Fibroblast of skin of left quadriceps (primary cell): ENCODE data around the gene LMAN2.
"Not testable (repeated sequence)": the region's sequence is repeated elsewhere in the genome, so short reads cannot be mapped to it uniquely, and the experiment has no call there.

Experiments used
- DNase-seq, 2 experiments: peaks; one replicate each; pipeline ENCODE4 v3.0.0-alpha.2; 2013; ENCODE audit warnings: low read depth in 2 of 2

The LMAN2 gene

DNA sequence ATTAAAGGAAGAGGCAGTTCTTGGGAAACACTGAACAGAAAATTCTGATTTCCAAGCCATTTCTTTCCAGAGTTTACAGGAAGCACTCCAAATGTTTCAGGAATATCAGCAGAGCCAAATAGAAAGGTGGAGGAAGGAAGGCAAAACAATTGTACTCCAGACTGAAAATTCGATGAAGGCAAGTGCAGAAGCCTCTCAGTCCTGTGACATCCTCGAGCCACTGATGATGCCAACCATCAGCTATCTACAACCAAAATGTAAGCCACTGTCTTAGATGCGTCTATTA, 2.2 kb downstream of the LMAN2 start:
- DNase-seq: no peak

DNA sequence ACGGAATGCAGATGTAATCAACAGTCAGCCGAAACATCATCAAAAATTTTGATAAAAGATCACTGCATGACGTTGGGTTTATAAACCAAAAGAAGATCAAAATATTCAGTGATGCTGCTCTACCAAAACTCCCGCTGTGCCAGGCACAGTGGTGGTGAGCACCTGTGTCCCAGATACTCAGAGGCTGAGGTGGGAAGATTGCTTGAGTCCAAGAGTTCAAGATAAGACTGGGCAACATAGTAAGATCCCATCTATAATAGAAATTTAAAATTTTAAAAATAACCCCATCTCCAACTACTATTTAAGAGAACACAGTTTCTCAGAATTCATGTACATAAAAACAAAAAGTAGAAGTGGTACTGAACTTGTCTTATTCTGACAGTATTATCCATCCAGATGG, 3.8 kb downstream of the LMAN2 start:
- DNase-seq: no peak

- DNase-seq: no peak
Measured at GRCh38 chr5:177346820-177347219, 4.6 kb downstream of the LMAN2 start.

DNA sequence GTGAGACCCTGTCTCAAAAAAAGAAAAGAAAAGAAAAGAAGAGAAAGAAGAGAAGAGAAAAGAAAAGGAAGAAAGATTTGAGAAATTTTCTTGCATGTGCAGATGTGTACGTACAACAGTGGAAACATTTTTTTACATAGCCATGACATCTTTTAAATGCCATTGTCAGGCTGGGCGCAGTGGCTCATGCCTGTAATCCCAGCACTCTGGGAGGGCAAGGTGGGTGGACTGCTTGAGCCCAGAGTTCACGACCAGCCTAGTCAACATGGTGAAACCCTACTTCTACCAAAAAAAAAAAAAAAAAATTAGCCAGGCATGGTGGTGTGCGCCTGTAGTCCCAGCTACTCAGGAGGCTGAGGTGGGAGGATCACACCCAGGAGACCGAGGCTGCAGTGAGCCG, 6.6 kb downstream of the LMAN2 start:
- DNase-seq: no peak

- no peak for DNase-seq
Measured at GRCh38 chr5:177343777-177344176, 7.7 kb downstream of the LMAN2 start.

DNA sequence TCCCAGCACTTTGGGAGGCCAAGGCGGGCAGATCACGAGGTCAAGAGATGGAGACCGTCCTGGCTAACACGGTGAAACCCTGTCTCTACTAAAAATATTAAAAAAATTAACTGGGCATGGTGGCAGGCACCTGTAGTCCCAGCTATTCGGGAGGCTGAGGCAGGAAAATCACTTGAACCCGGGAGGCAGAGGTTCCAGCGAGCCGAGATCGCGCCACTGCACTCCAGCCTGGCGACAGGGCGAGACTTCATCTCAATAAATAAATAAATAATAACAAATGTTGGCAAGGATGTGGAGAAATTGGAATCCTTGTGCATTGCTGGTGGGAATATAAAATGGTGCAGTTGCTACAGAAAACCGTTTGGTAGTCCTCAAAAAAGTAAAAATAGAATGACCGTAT, 8.5 kb downstream of the LMAN2 start:
- DNase-seq: not testable (repeated sequence)

DNA sequence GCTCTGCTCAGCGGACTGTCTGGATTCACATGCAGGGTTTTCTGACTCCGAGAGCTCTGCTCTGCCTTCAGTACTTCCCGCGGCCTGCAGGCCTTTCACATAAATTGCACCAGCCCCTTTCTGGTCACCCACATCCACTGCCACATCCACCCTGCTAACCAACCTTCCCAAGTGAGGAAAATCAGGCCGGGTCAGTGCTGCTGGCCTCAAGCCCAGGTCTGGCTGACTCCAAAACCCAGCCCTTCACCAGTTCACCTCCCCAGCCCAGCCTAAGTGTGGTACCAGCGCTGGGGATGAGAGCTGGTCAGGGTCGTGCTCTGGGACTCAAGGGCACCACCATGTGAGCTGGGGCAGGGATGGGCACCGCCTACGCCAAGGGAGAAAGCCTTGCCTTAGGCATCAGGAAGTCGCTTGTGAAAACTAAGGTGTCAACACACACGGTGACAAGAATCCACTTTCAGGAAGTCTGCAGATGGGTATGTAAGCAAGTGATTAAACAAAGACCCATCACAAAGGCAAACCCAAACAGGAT, 12.3 kb downstream of the LMAN2 start:
- DNase-seq: no peak

- no peak for DNase-seq
Measured at GRCh38 chr5:177338251-177339106, 13.0 kb downstream of the LMAN2 start.

DNA sequence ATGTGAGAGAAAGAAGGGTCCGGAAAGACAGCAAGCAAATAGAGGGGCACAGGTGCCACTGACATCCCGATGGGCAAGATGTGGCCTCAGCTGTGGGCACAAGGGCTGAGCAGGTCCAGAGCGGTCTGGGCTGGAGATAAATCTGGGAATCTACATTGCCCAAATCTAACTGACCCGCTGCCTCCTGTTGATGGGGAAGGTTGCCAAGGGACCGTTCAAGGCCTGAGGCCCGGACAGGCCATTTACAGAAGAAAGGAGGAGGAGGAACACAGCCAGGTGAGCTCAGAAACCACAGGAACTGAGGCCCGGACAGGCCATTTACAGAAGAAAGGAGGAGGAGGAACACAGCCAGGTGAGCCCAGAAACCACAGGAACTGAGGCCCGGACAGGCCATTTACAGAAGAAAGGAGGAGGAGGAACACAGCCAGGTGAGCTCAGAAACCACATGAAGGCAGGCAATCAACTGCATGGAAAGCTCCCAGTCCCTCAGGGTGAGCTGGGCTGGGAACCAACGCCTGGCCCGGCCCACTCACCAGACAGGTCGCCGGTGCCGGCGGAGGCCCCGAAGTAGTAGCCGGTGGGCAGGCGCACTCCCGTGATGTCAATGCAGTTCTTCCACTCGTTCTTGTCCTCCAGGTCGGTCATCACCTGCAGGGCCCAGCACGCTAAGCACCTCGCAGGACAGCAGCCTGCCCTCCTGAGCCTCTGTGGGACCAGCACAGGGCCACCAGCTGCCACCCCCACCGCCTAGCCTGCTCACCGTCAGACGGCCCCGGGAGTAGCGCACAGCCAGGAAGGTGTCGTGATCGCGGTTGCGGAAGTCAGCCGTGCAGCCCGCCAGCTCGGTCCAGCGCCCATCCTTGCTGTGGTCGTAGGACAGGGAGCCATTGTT, 14.6 kb downstream of the LMAN2 start:
- DNase-seq: no peak

DNA sequence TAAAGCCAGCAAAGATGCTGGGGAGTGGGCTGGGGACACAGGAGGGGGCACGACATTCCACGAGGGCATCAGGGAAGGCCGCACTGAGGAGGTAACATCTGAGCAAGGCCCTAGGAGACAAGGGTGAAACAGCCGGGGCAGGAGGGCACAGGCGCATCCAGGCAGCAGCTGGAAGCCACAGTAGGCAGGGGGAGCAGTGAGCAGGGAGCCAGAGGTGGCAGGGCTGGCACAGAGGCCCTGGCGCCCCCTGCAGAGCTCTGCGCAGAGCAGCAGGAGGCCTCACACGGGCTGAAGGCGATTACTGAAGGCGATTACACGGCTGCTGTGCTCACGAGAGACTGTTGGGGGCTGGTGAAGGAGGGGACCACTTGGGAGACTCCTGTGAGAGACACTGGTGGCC, 15.4 kb downstream of the LMAN2 start:
- no peak for DNase-seq

DNA sequence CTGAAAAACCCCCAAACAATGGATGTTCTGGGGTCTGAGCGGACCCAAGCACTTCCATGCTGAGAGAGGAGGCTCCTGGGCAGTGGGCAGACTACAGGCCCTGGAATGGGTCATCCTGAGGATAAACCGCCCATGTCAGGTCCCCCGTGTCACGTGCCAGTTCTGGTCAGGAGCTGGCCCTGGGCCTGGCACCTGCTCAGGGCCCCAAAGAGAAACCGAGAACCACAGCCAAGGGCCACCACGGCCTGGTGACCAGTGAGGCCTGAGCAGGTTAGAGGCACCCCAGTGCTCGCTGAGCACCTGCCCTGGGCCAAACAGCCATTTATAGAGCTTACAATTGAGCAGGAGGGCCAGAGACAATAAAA, 15.8 kb downstream of the LMAN2 start:
- DNase-seq: no peak

DNA sequence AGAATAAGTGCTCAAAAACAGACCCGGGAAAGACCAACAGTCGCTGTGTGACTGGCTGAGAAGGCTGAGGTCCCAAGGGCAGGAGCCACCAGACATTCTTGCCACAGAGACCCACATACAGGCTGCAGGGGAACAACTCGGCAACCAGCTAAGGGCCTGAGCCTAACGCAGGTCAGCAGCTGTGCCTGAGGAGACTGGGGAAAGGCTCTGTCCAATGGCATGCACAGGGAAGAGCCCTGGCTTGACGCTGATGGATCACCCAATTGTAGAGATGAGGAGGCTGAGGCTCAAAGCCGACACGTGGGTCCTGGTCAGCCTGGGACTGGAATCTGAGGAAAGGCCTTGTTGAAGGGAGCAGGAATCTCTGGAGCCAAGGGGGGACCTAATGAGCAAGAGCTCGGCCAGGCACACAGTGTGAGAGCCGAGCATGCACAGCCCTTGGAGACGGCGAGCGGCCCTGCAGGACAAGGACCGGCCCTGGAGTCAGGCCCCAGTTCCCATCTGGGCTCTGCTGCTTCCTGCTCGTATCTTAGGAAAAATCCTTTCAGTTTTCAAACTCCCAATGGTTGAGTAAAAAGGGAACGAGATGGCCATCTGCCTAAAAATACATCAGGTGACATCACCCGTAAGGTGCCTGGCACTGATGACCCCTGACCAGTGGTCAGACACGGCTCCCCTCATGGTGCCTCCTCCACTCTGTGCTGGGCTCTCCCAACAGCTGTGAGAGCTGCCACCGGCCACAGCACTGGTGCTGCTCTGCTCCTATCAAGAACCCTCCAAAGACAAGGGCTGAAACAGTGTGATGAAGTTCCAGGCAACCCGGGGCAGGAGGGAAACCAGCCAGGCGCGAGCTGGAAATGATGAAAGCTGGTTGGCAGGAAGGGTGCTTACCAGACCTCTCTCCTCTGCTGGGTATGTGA, 16.4 kb downstream of the LMAN2 start:
- no peak for DNase-seq

DNA sequence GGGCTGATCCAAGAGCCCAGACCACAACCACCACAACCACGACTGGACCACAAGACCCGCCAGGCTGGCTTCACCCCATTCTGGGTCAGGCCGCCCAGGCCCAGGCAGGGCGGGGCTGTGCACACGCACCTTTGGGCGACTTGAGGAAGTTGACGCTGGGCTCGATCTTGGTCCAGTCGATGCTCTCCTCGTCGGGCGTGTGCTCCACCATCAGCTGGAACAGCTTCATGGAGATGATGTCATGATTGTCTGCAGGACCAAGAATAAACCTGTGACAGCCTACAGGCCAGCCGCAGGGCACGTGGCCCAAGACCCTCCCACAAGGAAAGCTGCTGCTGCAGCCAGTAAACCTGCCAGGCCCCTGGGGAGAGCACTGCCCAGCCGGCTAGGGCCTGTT, 17.3 kb downstream of the LMAN2 start:
- no peak for DNase-seq

DNA sequence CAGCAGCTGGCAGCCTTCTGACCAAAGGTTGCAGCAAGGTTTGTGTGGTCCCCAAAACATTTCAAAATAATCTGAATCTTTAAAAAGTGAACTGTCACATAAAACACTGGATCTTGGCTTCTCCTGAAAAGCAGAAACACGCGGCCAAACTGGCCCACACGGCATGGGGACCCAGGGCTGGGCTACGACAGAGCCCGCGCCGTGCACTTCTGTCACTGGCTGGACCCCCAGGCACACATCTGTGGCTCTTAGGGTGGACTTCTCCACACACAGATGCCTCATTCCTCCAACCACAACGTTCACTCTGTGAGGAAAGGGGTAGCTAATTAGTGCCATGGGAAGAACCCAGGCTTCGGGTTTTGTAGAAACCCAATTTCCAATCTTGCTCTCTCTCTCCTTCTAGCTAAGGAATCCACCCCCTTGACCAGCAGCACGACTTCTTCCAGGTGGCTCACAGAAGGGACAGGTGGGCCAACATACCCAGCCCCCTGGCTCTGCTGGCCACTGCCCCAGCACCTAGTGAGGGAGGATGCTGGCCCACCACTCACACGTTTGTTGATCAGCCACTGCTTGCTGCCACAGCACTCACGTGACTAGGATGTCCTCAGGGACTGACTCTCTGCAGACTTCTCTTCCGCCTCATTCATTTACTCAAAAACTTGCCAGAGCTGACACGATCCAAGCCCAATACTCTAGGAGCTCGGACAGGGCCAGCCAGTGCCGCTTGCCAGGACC, 17.9 kb downstream of the LMAN2 start:
- no peak for DNase-seq

- DNase-seq: no peak
Measured at GRCh38 chr5:177332896-177333260, 18.6 kb downstream of the LMAN2 start.

- DNase-seq: no peak
Measured at GRCh38 chr5:177332031-177332895, 19.2 kb downstream of the LMAN2 start.

- DNase-seq: no peak
Measured at GRCh38 chr5:177330991-177331842, 20.3 kb downstream of the LMAN2 start.

GRCh38 chr5:177329883-177330282, 21.6 kb downstream of the LMAN2 start:
- DNase-seq: no peak

DNA sequence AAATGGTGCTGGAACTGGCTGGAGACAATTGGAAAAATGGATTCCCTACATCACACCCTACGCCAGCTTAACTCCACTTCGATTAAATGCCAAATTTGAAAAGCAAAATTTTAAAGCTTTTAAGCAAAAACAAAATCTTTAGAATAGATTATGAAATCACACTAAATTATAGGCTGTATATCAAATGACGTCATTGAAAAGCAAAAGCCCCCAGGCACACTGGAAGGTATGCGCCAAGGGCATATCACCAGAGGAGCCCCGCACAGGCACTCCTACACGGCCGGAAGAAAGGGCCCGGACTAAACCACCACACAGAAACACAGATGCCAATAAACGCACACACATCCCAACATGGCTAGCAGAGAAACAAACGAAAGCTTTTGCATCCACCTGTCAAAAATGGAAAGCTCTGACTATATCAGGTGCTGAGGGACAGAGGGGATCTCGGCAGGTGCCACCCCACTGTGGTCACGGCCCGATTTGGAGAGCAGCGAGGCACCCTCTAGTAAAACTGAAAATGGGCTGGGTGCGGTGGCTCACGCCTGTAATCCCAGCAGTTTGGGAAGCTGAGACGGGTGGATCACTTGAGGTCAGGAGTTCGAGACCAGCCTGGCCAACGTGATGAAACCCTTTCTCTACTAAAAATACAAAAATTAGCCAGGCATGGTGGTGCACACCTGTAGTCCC, 22.8 kb downstream of the LMAN2 start:
- no peak for DNase-seq
